RPMI8226 (cell line): ENCODE measurements around the gene TGDS.

Experiments used
- DNase-seq: peaks from one replicate; pipeline ENCODE4 v3.0.0-alpha.2; 2015

The TGDS gene

DNA sequence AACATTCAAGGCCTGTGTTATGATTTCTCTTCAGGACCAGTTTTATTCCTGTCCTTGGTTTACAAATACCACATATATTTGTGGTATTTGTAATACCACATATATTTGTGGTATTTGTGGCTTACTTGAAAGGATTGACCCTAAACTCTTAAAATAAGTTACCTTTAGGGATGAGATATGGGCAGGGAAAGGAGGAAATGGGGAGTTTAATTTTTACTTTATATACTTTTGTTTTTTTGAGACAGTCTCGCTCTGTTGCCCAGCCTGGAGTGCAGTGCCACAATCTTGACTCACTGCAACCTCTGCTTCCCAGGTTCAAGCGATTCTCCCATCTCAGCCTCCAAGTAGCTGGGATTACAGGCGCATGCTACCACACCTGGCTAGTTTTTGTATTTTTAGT lies 2.3 kb upstream of the TGDS start:
- DNase-seq: no peak

- no peak for DNase-seq
Measured at GRCh38 chr13:94596575-94596971, 621 bp upstream of the TGDS start.

DNA sequence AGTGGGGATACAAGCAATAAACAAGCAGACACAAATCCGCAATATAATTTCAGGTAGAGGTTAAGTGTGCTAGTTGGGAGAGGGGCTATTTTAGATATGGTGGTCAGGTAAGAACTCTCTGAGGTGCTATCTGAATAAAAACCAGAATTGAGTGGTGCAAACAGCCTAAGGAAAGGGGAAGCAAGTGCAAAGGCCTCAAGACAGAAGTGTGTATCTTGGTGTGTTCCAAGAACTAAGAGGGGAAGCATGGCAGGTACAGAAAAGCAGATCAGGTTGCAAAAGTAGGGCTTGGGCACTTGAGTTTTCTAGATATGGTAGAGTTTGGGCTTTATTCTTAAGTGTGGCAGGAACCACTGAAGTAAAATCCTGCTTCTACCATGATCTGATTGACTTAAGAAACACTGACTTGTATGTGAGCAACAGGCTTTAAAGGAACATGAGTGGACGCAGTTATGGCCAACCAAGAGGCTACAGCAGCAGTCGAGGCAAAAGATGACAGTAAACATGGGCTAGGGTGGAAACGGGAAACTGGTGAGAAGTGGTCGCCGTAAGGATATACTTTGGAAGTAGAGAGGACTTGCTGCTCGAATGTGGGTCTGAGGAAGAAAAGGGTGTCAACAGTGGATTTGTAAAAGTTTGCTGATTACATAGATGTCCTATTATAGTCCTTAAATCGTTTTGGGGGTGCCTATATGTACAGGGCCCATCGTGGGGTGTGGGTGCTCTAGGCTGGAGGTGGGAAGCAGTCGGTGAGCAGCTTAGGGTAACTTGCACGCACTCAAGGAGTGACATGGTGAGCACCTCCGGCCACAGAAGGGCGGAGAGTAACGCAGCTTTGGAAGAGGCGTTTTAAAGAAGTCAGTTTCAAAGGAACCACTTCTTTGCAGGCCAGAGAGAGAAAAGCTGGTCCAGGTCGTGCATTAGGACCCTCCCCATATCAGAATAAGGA lies 677 bp downstream of the TGDS start:
- DNase-seq: peak; percentile 14

DNA sequence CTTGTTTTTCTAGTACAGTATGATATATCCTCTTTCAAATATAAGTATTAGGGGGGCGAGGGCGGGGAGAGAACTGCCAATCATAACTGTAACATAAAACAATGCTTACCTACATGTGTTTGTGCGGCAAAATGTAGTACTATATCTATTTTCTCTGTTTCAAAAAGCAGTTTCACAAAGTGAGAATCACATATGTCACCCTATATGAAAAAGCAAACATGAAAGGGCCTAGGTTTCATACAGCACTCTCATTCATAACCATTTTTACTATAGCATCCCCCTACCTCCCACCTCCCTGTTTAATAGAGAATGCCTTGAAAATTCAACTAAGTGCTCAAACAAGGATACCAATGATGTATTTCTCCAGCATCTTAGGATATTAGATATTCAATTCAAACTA lies 5.2 kb downstream of the TGDS start:
- DNase-seq: no peak

DNA sequence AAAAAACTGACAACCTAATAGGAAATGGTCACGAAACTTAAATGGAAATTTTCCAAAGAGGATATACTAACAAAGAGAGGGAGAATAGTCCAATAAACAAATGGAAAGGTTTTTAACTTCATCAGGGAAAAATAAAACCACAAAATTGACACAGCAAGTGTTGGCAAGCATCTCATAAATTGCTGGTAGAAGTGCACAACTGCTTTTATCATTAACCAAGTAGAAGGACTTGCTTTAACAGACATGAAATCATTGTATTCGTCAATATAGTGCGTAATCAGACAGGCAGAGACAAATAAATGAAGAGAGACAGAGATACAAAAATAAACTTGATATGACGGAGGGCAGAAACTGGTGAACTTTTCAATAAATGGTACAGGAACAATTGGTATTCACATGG lies 7.4 kb downstream of the TGDS start:
- DNase-seq: no peak

GRCh38 chr13:94586371-94586770 lies 9.6 kb downstream of the TGDS start:
- DNase-seq: no peak

DNA sequence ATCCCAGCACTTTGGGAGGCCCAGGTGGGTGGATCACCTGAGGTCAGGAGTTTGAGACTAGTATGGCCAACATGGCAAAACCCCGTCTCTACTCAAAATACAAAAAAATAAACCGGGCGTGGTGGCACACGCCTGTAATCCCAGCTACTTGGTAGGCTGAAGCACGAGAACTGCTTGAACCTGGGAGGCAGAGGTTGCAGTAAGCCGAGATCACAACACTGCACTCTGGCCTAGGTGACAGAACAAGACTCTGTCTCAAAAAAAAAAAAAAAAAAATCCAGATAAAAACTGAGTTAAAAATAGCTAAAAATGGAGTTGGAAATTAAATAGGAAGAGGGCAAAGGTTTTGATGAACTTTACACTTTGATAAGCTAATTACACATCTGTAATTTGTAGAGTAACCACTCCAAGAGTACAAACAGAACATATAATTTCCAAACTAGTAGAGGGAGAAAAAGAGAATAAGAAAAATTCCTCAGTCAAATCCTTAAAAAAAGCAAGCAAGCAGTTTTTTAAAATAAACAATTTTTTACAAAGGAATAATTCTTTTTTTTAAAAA lies 10.3 kb downstream of the TGDS start:
- no peak for DNase-seq

DNA sequence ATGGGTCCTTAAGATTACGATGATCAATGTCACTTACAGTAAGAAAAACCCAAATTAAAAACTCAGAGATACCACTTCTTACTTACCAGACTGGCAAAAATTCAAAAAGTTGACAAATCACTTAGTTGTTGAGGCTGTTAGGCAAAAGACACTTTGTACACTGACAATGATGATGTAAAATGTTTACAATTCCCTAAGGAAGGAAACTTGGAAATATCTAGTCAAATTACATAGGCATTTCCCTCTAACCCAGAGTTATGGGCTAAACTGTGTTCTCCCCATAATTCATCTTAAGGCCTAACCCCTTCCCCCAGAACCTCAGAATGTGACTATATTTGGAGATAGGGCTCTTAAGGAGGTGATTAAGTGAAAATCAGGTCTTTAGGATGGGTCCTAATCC lies 12.0 kb downstream of the TGDS start:
- no peak for DNase-seq

DNA sequence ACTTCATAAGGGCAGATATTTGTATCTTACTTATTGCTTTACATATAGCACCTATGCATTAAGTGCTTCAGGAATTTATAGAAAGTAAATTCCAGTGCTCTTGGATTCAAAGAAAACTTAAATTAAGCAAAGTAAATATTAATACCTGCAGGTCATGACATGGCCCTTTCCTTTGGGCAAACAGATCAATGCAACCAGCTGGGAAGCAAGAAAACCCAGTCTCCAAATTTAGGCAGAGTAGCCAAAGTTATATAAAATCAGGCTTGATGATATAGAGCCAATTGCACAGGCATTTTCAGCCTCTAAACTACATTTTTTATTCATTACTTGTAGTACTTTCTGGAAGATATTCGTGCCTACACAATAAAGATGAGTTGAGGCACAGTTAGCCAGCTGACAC lies 16.9 kb downstream of the TGDS start:
- DNase-seq: no peak

DNA sequence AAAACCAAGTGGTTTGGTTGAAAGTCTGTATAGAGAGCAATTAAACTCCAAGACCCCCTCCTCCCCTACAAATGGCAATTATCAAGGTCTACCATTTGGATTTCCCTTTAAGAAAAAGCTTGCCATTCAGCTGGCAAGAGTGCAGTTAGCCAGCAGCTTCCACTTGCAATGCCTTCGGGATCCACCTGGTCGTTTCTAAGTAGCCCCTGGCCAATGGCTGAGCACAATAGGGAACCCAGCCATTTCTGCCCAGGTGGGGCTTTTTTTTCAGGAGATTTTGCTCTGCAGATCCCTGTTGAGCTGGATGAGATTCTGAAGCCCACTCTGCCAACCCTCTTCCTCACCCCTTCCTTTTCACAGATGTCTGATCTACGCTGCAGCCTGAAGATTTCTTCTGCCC lies 26.3 kb downstream of the TGDS start:
- DNase-seq: no peak

DNA sequence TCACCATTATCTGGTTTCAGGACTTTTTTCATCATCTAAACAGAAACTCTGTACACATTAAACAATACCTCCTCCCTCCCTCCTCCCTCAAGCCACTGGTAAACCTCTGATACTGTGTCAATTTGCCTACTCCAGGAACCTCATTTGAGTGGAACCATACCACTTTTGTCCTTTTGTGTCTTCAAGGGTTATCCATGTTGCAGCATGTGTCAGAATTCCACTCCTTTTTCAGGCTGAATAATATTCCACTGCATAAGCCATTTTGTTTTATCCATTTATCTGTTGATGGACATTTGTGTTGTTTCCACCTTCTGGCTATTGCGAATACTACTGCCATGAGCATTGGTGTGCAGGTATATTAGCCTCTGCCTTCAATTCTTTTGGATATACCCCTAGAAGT lies 27.5 kb downstream of the TGDS start:
- no peak for DNase-seq

- no peak for DNase-seq
Measured at GRCh38 chr13:94567581-94567980, 28.4 kb downstream of the TGDS start.

GRCh38 chr13:94561126-94561525 lies 34.8 kb downstream of the TGDS start:
- DNase-seq: no peak

DNA sequence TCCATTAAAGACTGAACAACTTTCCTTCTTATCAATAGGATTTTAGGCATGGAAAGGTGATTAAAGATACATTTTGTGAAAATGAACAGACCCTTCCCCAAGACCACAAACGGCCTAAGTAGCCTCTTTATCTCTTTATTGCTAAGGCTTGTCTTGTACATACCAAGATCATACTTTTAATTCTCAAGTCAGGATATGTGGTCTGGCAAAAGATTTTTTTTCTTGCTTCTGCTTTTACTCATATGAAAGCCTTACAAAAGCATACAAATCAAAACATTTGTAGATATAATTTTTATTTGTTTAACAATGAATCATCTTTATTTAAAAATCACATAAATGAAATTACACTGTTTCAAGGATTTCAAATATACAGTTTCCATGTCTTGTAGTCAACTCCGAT lies 35.8 kb downstream of the TGDS start:
- no peak for DNase-seq

- no peak for DNase-seq
Measured at GRCh38 chr13:94559222-94559795, 36.6 kb downstream of the TGDS start.

GRCh38 chr13:94558716-94559115 lies 37.2 kb downstream of the TGDS start:
- DNase-seq: no peak

DNA sequence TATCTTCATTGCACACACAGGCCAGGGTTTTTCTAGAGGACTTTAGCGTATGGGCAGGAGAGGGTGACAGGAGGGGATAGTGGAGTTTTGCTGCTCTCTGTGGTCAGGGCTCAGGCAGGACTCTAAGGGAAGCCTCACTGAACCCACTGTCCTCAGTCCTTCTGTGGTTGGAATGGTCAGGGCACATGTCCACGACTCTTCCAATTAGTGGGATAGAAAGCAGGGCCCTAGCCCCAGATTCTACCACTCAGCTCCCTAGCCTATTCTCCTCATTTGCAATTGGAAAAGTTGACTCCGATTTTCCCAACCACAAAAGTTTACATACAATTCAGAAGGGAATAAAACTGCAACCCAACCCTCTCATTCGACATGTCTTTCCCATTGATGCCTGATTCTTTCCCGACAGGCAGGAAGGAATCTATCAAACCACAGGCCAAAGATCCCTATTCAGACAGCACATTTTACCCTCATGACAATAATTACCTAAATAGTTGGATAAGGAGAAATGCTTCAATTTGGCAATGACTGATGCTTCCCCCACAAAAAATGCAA lies 38.2 kb downstream of the TGDS start:
- no peak for DNase-seq

DNA sequence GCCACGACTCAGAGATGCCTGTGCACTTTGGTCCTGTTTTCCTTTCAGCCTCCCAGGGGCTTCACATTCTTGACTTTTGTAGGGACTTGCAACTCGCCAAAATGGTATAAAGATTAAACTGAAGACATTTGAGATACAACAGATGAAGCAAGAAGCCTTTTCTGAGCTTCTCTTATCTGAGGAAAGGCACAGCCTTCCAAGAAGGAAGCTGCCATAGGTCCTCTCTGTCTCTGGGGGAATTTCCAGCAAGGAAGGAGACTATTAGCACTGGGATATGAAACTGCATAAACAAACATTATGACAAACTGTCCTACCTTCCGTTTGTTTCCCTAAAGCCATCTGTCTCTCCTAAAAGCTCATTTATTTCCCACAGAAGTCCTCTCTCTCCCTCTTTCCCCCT lies 39.3 kb downstream of the TGDS start:
- DNase-seq: no peak

DNA sequence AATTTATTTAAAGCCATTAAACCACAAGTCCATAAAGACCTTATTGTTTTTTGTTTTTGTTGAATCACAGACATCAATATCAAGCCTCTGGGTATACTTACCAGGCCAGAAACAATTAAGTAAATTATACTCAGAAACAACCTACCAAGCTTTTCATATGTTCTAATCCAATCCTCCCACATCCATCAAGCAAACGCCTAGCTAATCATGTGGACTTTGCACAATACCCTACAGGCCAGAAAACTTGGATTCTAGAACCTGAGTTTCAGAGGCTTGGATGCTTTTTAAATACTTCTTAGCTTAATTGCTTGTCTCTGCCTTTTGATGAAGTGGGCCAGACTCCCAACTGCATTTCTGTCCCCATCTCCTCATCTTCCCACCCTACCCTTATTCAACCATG lies 39.9 kb downstream of the TGDS start:
- no peak for DNase-seq

- no peak for DNase-seq
Measured at GRCh38 chr13:94553766-94554165, 42.2 kb downstream of the TGDS start.

DNA sequence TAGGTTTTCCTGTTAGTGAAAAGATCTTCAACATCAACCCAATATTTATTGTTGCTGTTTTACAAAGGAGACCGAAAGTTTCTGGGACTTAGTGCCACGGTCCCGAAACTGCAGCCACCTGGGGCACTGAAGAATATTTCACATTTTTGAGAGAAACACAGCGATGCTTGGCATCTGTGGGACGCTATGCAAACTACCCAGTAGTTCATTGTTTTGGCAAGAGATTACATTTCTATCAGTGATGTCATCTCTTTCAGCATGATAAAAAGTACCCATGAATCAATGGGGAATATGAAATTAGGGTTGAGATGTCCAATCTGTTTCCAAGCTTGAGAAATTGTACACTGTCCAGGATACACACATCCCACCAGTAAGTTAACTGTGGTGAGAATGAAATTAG lies 43.9 kb downstream of the TGDS start:
- no peak for DNase-seq

DNA sequence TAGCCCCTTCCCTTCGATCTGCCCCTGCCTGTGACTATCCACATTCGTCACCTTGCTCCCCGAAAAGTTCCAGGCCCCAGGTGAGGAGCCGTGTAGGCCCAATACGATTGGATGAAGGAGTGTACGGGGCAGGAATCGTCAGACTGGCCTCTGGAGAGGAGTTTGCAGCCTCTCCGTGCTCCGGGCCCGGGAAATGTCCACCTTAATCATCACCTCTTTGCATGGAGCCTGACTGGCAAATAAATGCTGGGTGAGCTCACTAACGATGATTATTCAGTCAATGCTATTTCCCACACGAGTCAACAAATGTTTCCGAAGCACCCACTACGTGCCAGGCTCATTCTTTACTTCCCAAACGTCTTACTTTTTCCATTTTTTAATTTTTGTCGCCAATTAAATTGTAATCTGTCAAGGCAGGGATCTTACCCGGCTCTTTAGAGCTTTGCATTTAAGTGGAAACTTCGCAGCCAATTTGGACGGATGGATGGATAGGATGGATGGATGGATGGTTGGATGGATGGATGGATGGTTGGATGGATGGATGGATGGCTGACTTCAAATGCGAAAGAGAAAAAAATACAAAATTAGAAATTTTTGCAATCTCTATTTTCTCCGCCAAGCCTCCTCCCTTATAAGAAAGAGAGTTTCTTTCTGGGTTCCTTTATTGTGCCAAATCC lies 45.8 kb downstream of the TGDS start:
- DNase-seq: no peak
